GM12878 (cell line): ENCODE results near the gene LRCH3. TPM values are rescaled to one million over a fixed set of nuclear protein-coding genes. Genes with fewer than 3 reads are reported as not detected.

Experiments used
- ATF2 ChIP-seq: IDR thresholded peaks from 2 replicates; pipeline ENCODE4 v1.6.1; 2012; ENCODE audit warnings: low read length, inconsistent platforms
- ATF7 ChIP-seq: fragments of 450-650 bp; IDR thresholded peaks from 2 replicates; pipeline ENCODE4 v1.6.1; 2016; ENCODE audit warnings: low read depth, mild to moderate bottlenecking
- BMI1 ChIP-seq: fragments of 450-650 bp; IDR thresholded peaks from 2 replicates; pipeline ENCODE4 v1.6.1; 2016; ENCODE audit warnings: mild to moderate bottlenecking, moderate library complexity, borderline replicate concordance
- CBX5 ChIP-seq: sonication (generic); IDR thresholded peaks from 2 replicates; pipeline ENCODE4 v1.6.1; 2016; ENCODE audit warnings: low read depth, moderate library complexity, mild to moderate bottlenecking, inconsistent platforms
- CREM ChIP-seq: IDR thresholded peaks from 2 replicates; pipeline ENCODE4 v1.6.1; 2014; ENCODE audit warnings: antibody characterized with exemption, low read depth
- EED ChIP-seq: sonication (generic); IDR thresholded peaks from 2 replicates; pipeline ENCODE4 v1.6.1; 2016; ENCODE audit warnings: antibody characterized with exemption, low read depth
- ETV6 ChIP-seq, 2 experiments: fragments of 450-650 bp in 1 of 2; IDR thresholded peaks in 1 of 2; conservative IDR thresholded peaks in 1 of 2; 2 replicates each; pipeline ENCODE4 v1.6.1; 2014; ENCODE audit warnings: antibody characterized with exemption in 1 of 2, borderline replicate concordance in 1 of 2, low read depth in 1 of 2, mild to moderate bottlenecking in 1 of 2, moderate library complexity in 1 of 2
- GATAD2B ChIP-seq: fragments of 450-650 bp; conservative IDR thresholded peaks from 2 replicates; pipeline ENCODE4 v1.6.1; 2017; ENCODE audit warnings: low read depth, mild to moderate bottlenecking, moderate library complexity
- HDGF ChIP-seq: fragments of 450-650 bp; IDR thresholded peaks from 2 replicates; pipeline ENCODE4 v1.6.1; 2016; ENCODE audit warnings: antibody characterized with exemption
- IKZF2 ChIP-seq, 2 experiments: fragments of 450-650 bp; IDR thresholded peaks; 2 replicates each; pipeline ENCODE4 v1.6.1; 2017; ENCODE audit warnings: mild to moderate bottlenecking in 2 of 2, moderate library complexity in 2 of 2
- JUNB ChIP-seq: IDR thresholded peaks from 2 replicates; pipeline ENCODE4 v1.6.1; 2016; ENCODE audit warnings: antibody characterized with exemption, mild to moderate bottlenecking
- MAX ChIP-seq: IDR thresholded peaks from 2 replicates; pipeline ENCODE4 v1.6.1; 2012; ENCODE audit warnings: low read depth, low read length, improper control_type of control experiment
- MEF2A ChIP-seq: IDR thresholded peaks from 2 replicates; pipeline ENCODE4 v1.6.1; 2011; ENCODE audit warnings: low read depth, mild to moderate bottlenecking, low read length, moderate library complexity; ENCODE audit not compliant: insufficient read depth
- MEF2B ChIP-seq: fragments of 450-650 bp; IDR thresholded peaks from 2 replicates; pipeline ENCODE4 v1.6.1; 2018; ENCODE audit warnings: mild to moderate bottlenecking, moderate library complexity; ENCODE audit not compliant: partially characterized antibody, poor library complexity, severe bottlenecking
- NFYB ChIP-seq: IDR thresholded peaks from 2 replicates; pipeline ENCODE4 v1.6.1; 2011; ENCODE audit warnings: low read depth, mild to moderate bottlenecking, low read length, improper control_type of control experiment, moderate library complexity; ENCODE audit not compliant: insufficient read depth
- NR2C2 ChIP-seq: IDR thresholded peaks from 2 replicates; pipeline ENCODE4 v1.6.1; 2011; ENCODE audit warnings: borderline replicate concordance, low read depth; ENCODE audit not compliant: control insufficient read depth, insufficient read length
- PAX8 ChIP-seq: fragments of 450-650 bp; IDR thresholded peaks from 2 replicates; pipeline ENCODE4 v1.6.1; 2017; ENCODE audit warnings: mild to moderate bottlenecking, moderate library complexity
- POLR2A ChIP-seq: IDR thresholded peaks from 2 replicates; pipeline ENCODE4 v1.6.1; 2011; ENCODE audit warnings: low read depth, mild to moderate bottlenecking, low read length
- RAD21 ChIP-seq: IDR thresholded peaks from 2 replicates; pipeline ENCODE4 v1.6.1; 2011; ENCODE audit warnings: mild to moderate bottlenecking, low read depth, low read length, moderate library complexity; ENCODE audit not compliant: insufficient read depth
- RCOR1 ChIP-seq: conservative IDR thresholded peaks from 2 replicates; pipeline ENCODE4 v1.6.1; 2012; ENCODE audit warnings: low read depth, low read length, improper control_type of control experiment
- RUNX3 ChIP-seq: IDR thresholded peaks from 2 replicates; pipeline ENCODE4 v1.6.1; 2012; ENCODE audit warnings: low read length, inconsistent platforms
- SMAD1 ChIP-seq: fragments of 450-650 bp; IDR thresholded peaks from 2 replicates; pipeline ENCODE4 v1.6.1; 2018; ENCODE audit warnings: mild to moderate bottlenecking, low read depth; ENCODE audit not compliant: partially characterized antibody
- SP1 ChIP-seq: IDR thresholded peaks from one replicate; pipeline ENCODE4 v1.6.1; 2011; ENCODE audit warnings: low read depth, low read length
- TBL1XR1 ChIP-seq: IDR thresholded peaks from 2 replicates; pipeline ENCODE4 v1.6.1; 2012; ENCODE audit warnings: low read depth, low read length, improper control_type of control experiment
- TCF12 ChIP-seq: IDR thresholded peaks from 2 replicates; pipeline ENCODE4 v1.6.1; 2011; ENCODE audit warnings: low read depth, mild to moderate bottlenecking, low read length
- ZBED1 ChIP-seq: IDR thresholded peaks from 2 replicates; pipeline ENCODE4 v1.6.1; 2016; ENCODE audit warnings: borderline replicate concordance
- ZNF592 ChIP-seq: fragments of 450-650 bp; IDR thresholded peaks from 2 replicates; pipeline ENCODE4 v1.6.1; 2017; ENCODE audit warnings: mild to moderate bottlenecking, moderate library complexity
- ZZZ3 ChIP-seq: IDR thresholded peaks from 2 replicates; pipeline ENCODE4 v1.6.1; 2011; ENCODE audit warnings: low read depth; ENCODE audit not compliant: control insufficient read depth, insufficient read length
- polyA plus RNA-seq, 11 experiments: library from polyadenylated mRNA; depleted of rRNA in 4 of 11; unstranded in 6 of 11; stranded (reverse) in 5 of 11; fragments of >200 nt; fragmentation: Nextera tagmentation in 4 of 11; fragmentation: Illumina TruSeq in 1 of 11; extraction: Ambion mirVana in 4 of 11; extraction: Trizol in 1 of 11; gene quantifications; 1 replicate in 1 of 11; 2 replicates in 10 of 11; pipeline versions ENCODE4 v1.2.1 to v1.2.3, GENCODE V29; 2011 to 2016; ENCODE audit warnings: inconsistent platforms in 2 of 11, missing spikeins in 2 of 11, low read depth in 1 of 11
- total RNA-seq, 4 experiments: library from RNA; depleted of rRNA in 3 of 4; stranded (reverse); fragments of >200 nt in 3 of 4; fragmentation: Illumina TruSeq in 1 of 4; extraction: Trizol in 1 of 4; gene quantifications; 2 replicates each; pipeline versions ENCODE4 v1.2.1 to v1.2.3, GENCODE V29; 2013 to 2021

The LRCH3 gene
- total and polyA plus RNA-seq, 10 of the 15 experiments (the other 5 are each of a cell fraction or from before 2014, with no cell fraction given) = 3.9 to 136 (median 40.6) TPM

GRCh38 chr3:197833930-197834715, 43.1 kb downstream of the LRCH3 start (continued):
- peak; percentile 81; the same call in 1 of the 2 replicates for TF ChIP-seq CREM
- no peak for TF ChIP-seq TBL1XR1
- no peak for TF ChIP-seq POLR2A
- TF ChIP-seq MEF2A = peak; percentile 83
- no peak for TF ChIP-seq ZZZ3
- TF ChIP-seq BMI1 = no peak
- peak; percentile 15; the same call in 1 of the 2 replicates for TF ChIP-seq RAD21
- no peak for TF ChIP-seq GATAD2B
- TF ChIP-seq TCF12 = peak; percentile 86; the same call in 1 of the 2 replicates
- no peak; a peak in 1 of 4 replicates for TF ChIP-seq ETV6 (conservative IDR thresholded peaks at IDR 0.05 in 1 of 2, IDR thresholded peaks at IDR 0.05 in 1 of 2; ENCODE audit: borderline replicate concordance in 1 of 2, low read depth in 1 of 2)
- TF ChIP-seq SP1 = peak; percentile 28
- no peak for TF ChIP-seq NFYB
- no peak for TF ChIP-seq MAX
- TF ChIP-seq NR2C2 = no peak
- TF ChIP-seq SMAD1 = no peak
- TF ChIP-seq MEF2B = peak; percentile 46
- TF ChIP-seq JUNB = peak; percentile 86
- TF ChIP-seq RCOR1 = no peak
- no peak for TF ChIP-seq IKZF2 (IDR thresholded peaks at IDR 0.05)
- peak; percentile 79 for TF ChIP-seq ATF2
- no peak for TF ChIP-seq HDGF
- TF ChIP-seq ZBED1 = peak; percentile 82
- peak; percentile 84 for TF ChIP-seq RUNX3
- TF ChIP-seq ZNF592 = no peak
- TF ChIP-seq EED = peak; percentile 78
- TF ChIP-seq CBX5 = no peak
- no peak for TF ChIP-seq PAX8
- TF ChIP-seq ATF7 = no peak
